Measurements from ENCODE around the gene GKN2.

The GKN2 gene

GRCh38 chr2:68909793-68910674 lies 42.7 kb downstream of the GKN2 start:
- H3K4me3 ChIP-seq (ENCODE audit: low read length), result no peak overlapping the region
- TF ChIP-seq CTCF (conservative IDR thresholded peaks at IDR 0.05; ENCODE audit: low read length), result peak; percentile 99
- DNase-seq (ENCODE audit: low read depth), result peak; percentile 66

DNA sequence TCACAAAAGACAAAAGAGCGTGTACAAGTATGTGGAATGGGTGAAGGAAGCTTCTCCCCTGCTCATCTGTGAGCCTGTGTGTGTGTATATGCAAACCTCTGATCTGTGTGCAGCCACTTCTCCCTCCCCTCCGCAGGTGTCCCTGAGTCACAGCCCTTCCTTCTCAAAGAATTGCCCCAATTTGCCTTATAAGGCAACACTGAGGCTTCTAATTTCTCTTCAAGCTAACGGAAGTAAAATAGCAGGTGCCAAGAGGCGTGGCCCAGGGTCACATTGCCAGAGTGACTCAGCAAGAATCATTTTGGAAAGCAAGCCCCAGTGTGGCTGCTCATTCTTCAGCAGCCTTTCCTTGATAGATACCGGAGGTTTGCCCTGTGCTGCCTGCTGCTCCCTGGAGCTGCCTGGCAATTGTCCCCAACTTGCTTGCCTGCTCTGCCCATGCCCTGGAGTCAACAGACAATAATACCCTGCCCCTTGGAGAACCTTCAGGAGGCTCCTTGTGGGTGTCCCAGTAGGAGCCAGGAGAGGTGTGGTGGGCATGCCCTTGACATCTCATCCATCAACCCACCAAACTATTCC lies 44.2 kb downstream of the GKN2 start:
- peak; percentile 65 for DNase-seq (ENCODE audit: low read depth)
- TF ChIP-seq CTCF (conservative IDR thresholded peaks at IDR 0.05; ENCODE audit: low read length), result no peak

DNA sequence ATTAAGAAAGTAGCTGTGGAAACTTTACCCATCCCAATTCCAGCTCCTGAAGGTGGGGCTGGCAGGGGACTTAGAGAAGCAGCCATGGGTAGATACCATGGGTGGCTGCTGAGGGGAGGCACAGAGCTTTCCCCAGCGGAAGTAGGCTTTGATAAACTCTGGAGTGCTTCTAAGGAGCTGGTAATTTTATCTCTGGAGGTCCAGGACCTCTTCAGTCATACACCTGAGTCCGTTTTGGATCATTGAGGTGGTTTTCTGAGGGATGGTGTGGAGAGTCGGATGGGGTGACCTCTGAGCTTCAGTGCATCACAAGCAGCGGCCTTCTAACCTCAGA lies 44.8 kb downstream of the GKN2 start:
- no peak for DNase-seq (ENCODE audit: low read depth)
- TF ChIP-seq CTCF (conservative IDR thresholded peaks at IDR 0.05; ENCODE audit: low read length), result no peak
- H3K4me3 ChIP-seq (ENCODE audit: low read length), result no peak overlapping the region

More for the DNA sequence above, 44.2 kb downstream of the GKN2 start:
- H3K4me3 ChIP-seq (ENCODE audit: low read length), result no peak overlapping the region

GRCh38 chr2:68907232-68907919 lies 45.3 kb downstream of the GKN2 start:
- no peak overlapping the region for H3K4me3 ChIP-seq (ENCODE audit: low read length)
- TF ChIP-seq CTCF (conservative IDR thresholded peaks at IDR 0.05; ENCODE audit: low read length), result no peak
- DNase-seq (ENCODE audit: low read depth), result no peak

- no peak overlapping the region for H3K4me3 ChIP-seq (ENCODE audit: low read length)
- no peak for DNase-seq (ENCODE audit: low read depth)
- no peak for TF ChIP-seq CTCF (conservative IDR thresholded peaks at IDR 0.05; ENCODE audit: low read length)
These were observed 46.0 kb downstream of the GKN2 start for GRCh38 chr2:68906716-68907115.

GRCh38 chr2:68905116-68905515 lies 47.6 kb downstream of the GKN2 start:
- no peak overlapping the region for H3K4me3 ChIP-seq (ENCODE audit: low read length)
- no peak for DNase-seq (ENCODE audit: low read depth)
- no peak for TF ChIP-seq CTCF (conservative IDR thresholded peaks at IDR 0.05; ENCODE audit: low read length)

Data from AG10803 (cell line).